HepG2 (cell line): ENCODE data around the gene TBC1D19.

Experiments
- CBX5 ChIP-seq: sonication (generic); formaldehyde crosslinking; IDR thresholded peaks from 2 replicates; pipeline ENCODE4 v1.4.0; 2020; ENCODE audit warnings: missing genetic modification reagents, borderline replicate concordance
- FOXK1 ChIP-seq: sonication (generic); formaldehyde crosslinking; IDR thresholded peaks from 2 replicates; pipeline ENCODE4 v1.4.0; 2020; ENCODE audit warnings: low read depth, missing genetic modification reagents, borderline replicate concordance
- JARID2 ChIP-seq: sonication (generic); formaldehyde crosslinking; IDR thresholded peaks from 2 replicates; pipeline ENCODE4 v1.8.1; 2023; ENCODE audit warnings: missing genetic modification reagents, inconsistent platforms; ENCODE audit not compliant: insufficient replicate concordance
- MXI1 ChIP-seq: IDR thresholded peaks from 3 replicates; pipeline ENCODE4 v1.6.1; 2012; ENCODE audit warnings: low read depth, low read length, inconsistent platforms, borderline replicate concordance
- REXO4 ChIP-seq: sonication (generic); formaldehyde crosslinking; IDR thresholded peaks from 2 replicates; pipeline ENCODE4 v1.8.0; 2022; ENCODE audit warnings: missing genetic modification reagents, mild to moderate bottlenecking, borderline replicate concordance
- SRF ChIP-seq: IDR thresholded peaks from 2 replicates; pipeline ENCODE4 v1.6.1; 2011; ENCODE audit warnings: mild to moderate bottlenecking, low read depth, low read length, moderate library complexity
- U2AF2 ChIP-seq: fragments of 200-400 bp; formaldehyde crosslinking; IDR thresholded peaks from 2 replicates; pipeline ENCODE4 v1.6.1; 2017; ENCODE audit warnings: low read depth, mild to moderate bottlenecking, low read length
- ZFP36 ChIP-seq: fragments of 150-350 bp; IDR thresholded peaks from 2 replicates; pipeline ENCODE4 v1.6.1; 2018; ENCODE audit warnings: borderline replicate concordance, low read length, low read depth; ENCODE audit not compliant: partially characterized antibody
- ZNF235 ChIP-seq: sonication (generic); formaldehyde crosslinking; IDR thresholded peaks from 2 replicates; pipeline ENCODE4 v1.8.1; 2023; ENCODE audit warnings: mild to moderate bottlenecking, missing genetic modification reagents, borderline replicate concordance
- ZNF589 ChIP-seq: sonication (generic); formaldehyde crosslinking; conservative IDR thresholded peaks from 2 replicates; pipeline ENCODE4 v1.8.0; 2022; ENCODE audit warnings: mild to moderate bottlenecking, moderate library complexity, missing genetic modification reagents
- TF ChIP-seq, protein P1 (sequence below): IDR thresholded peaks from 2 replicates; pipeline ENCODE4 v1.6.1; 2016; ENCODE audit warnings: missing compliant biosample characterization, missing genetic modification reagents, borderline replicate concordance
- TF ChIP-seq, protein P2 (sequence below): sonication (generic); formaldehyde crosslinking; IDR thresholded peaks from 2 replicates; pipeline ENCODE4 v1.5.0; 2020; ENCODE audit warnings: mild to moderate bottlenecking, missing genetic modification reagents, moderate library complexity
- TF ChIP-seq, protein P3 (sequence below): sonication (generic); formaldehyde crosslinking; IDR thresholded peaks from 2 replicates; pipeline ENCODE4 v1.5.1; 2020; ENCODE audit warnings: mild to moderate bottlenecking, missing genetic modification reagents, moderate library complexity
- TF ChIP-seq, protein P4 (sequence below): sonication (generic); formaldehyde crosslinking; IDR thresholded peaks from 2 replicates; pipeline ENCODE4 v1.4.0; 2020; ENCODE audit warnings: missing genetic modification reagents, borderline replicate concordance

- TF ChIP-seq ZFP36 (no peak), SRF (no peak), FOXK1 (CRISPR knock-in tag) (no peak), REXO4 (CRISPR knock-in tag) (no peak), CBX5 (CRISPR knock-in tag) (no peak), ZNF589 (CRISPR knock-in tag) (no peak), U2AF2 (no peak), JARID2 (no peak), ZNF235 (CRISPR knock-in tag) (no peak), MXI1 (no peak)
- TF ChIP-seq, protein P1, sequence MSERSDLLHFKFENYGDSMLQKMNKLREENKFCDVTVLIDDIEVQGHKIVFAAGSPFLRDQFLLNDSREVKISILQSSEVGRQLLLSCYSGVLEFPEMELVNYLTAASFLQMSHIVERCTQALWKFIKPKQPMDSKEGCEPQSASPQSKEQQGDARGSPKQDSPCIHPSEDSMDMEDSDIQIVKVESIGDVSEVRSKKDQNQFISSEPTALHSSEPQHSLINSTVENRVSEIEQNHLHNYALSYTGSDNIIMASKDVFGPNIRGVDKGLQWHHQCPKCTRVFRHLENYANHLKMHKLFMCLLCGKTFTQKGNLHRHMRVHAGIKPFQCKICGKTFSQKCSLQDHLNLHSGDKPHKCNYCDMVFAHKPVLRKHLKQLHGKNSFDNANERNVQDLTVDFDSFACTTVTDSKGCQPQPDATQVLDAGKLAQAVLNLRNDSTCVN (CRISPR knock-in tag), result no peak
- TF ChIP-seq, protein P2, sequence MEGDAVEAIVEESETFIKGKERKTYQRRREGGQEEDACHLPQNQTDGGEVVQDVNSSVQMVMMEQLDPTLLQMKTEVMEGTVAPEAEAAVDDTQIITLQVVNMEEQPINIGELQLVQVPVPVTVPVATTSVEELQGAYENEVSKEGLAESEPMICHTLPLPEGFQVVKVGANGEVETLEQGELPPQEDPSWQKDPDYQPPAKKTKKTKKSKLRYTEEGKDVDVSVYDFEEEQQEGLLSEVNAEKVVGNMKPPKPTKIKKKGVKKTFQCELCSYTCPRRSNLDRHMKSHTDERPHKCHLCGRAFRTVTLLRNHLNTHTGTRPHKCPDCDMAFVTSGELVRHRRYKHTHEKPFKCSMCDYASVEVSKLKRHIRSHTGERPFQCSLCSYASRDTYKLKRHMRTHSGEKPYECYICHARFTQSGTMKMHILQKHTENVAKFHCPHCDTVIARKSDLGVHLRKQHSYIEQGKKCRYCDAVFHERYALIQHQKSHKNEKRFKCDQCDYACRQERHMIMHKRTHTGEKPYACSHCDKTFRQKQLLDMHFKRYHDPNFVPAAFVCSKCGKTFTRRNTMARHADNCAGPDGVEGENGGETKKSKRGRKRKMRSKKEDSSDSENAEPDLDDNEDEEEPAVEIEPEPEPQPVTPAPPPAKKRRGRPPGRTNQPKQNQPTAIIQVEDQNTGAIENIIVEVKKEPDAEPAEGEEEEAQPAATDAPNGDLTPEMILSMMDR (CRISPR knock-in tag), result no peak
- TF ChIP-seq, protein P3, sequence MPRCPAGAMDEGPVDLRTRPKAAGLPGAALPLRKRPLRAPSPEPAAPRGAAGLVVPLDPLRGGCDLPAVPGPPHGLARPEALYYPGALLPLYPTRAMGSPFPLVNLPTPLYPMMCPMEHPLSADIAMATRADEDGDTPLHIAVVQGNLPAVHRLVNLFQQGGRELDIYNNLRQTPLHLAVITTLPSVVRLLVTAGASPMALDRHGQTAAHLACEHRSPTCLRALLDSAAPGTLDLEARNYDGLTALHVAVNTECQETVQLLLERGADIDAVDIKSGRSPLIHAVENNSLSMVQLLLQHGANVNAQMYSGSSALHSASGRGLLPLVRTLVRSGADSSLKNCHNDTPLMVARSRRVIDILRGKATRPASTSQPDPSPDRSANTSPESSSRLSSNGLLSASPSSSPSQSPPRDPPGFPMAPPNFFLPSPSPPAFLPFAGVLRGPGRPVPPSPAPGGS (CRISPR knock-in tag), result no peak
- TF ChIP-seq, protein P4, sequence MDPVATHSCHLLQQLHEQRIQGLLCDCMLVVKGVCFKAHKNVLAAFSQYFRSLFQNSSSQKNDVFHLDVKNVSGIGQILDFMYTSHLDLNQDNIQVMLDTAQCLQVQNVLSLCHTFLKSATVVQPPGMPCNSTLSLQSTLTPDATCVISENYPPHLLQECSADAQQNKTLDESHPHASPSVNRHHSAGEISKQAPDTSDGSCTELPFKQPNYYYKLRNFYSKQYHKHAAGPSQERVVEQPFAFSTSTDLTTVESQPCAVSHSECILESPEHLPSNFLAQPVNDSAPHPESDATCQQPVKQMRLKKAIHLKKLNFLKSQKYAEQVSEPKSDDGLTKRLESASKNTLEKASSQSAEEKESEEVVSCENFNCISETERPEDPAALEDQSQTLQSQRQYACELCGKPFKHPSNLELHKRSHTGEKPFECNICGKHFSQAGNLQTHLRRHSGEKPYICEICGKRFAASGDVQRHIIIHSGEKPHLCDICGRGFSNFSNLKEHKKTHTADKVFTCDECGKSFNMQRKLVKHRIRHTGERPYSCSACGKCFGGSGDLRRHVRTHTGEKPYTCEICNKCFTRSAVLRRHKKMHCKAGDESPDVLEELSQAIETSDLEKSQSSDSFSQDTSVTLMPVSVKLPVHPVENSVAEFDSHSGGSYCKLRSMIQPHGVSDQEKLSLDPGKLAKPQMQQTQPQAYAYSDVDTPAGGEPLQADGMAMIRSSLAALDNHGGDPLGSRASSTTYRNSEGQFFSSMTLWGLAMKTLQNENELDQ (CRISPR knock-in tag), result no peak
Measured at GRCh38 chr4:26594371-26594770, 10.5 kb downstream of the TBC1D19 start.
